ENCODE data around the gene SEC23IP.

GRCh38 chr10:119893845-119894427 is 1.4 kb downstream of the SEC23IP start:
- TF ChIP-seq, protein P1, sequence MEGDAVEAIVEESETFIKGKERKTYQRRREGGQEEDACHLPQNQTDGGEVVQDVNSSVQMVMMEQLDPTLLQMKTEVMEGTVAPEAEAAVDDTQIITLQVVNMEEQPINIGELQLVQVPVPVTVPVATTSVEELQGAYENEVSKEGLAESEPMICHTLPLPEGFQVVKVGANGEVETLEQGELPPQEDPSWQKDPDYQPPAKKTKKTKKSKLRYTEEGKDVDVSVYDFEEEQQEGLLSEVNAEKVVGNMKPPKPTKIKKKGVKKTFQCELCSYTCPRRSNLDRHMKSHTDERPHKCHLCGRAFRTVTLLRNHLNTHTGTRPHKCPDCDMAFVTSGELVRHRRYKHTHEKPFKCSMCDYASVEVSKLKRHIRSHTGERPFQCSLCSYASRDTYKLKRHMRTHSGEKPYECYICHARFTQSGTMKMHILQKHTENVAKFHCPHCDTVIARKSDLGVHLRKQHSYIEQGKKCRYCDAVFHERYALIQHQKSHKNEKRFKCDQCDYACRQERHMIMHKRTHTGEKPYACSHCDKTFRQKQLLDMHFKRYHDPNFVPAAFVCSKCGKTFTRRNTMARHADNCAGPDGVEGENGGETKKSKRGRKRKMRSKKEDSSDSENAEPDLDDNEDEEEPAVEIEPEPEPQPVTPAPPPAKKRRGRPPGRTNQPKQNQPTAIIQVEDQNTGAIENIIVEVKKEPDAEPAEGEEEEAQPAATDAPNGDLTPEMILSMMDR (IDR thresholded peaks at IDR 0.05; ENCODE audit: insufficient read depth, low read depth, low read length), result no peak
- TF ChIP-seq EZH2 (IDR thresholded peaks at IDR 0.05; ENCODE audit: insufficient read depth, low read length), result no peak

All from astrocyte (in vitro differentiated cells and primary cell).